PC-9 (cell line): Measurements from ENCODE around the gene REV3L.

Source experiments
- EZH2 ChIP-seq: fragments of 200-600 bp; sonication (generic); IDR thresholded peaks from 2 replicates; pipeline ENCODE4 v1.8.0; 2017; ENCODE audit warnings: antibody characterized with exemption, low read depth
- TF ChIP-seq, protein P1 (sequence below): fragments of 200-600 bp; sonication (generic); conservative IDR thresholded peaks from 2 replicates; pipeline ENCODE4 v1.6.1; 2017; ENCODE audit warnings: mixed run types, antibody characterized with exemption, mild to moderate bottlenecking, moderate library complexity

DNA sequence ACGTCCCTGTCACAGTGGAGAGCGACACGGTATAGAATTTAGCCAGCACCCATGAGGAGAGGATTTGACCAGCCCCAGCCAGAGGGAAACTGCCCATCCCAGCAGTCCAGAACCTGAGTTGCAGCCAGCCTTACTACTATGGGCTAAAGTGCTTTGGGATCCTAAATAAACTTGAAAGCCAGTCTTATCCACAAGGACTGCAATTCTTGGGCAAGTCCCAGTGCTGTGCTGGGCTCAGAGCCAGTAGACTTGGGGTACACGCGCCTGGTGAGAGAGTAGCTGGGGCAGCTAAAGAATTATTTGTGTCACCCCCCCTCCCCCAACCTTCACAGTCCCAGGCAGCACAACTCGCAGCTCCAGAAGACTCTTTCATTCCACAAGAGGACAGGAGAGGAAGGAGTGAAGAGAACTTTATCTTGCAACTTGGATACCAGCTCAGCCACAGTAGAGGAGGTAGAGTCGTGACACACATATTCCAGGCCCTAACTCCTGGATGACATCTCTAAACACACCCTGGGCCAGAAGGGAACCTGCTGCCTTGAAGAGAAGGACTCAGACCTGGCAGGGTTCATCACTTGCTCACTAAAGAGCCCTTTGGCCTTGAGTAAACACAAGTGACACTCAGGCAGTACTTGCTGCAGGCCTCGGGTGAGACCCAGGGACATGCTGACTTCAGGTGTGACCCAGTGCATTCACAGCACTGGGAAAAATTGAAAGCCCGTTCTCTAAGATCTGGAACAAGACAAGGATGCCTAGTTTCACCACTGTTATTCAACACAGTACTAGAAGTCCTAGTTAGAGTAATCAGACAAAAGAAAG lies 100.3 kb downstream of the REV3L start:
- TF ChIP-seq, protein P1, sequence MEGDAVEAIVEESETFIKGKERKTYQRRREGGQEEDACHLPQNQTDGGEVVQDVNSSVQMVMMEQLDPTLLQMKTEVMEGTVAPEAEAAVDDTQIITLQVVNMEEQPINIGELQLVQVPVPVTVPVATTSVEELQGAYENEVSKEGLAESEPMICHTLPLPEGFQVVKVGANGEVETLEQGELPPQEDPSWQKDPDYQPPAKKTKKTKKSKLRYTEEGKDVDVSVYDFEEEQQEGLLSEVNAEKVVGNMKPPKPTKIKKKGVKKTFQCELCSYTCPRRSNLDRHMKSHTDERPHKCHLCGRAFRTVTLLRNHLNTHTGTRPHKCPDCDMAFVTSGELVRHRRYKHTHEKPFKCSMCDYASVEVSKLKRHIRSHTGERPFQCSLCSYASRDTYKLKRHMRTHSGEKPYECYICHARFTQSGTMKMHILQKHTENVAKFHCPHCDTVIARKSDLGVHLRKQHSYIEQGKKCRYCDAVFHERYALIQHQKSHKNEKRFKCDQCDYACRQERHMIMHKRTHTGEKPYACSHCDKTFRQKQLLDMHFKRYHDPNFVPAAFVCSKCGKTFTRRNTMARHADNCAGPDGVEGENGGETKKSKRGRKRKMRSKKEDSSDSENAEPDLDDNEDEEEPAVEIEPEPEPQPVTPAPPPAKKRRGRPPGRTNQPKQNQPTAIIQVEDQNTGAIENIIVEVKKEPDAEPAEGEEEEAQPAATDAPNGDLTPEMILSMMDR = no peak
- no peak for TF ChIP-seq EZH2
